ENCODE results near the gene MDFI.

The MDFI gene

DNA sequence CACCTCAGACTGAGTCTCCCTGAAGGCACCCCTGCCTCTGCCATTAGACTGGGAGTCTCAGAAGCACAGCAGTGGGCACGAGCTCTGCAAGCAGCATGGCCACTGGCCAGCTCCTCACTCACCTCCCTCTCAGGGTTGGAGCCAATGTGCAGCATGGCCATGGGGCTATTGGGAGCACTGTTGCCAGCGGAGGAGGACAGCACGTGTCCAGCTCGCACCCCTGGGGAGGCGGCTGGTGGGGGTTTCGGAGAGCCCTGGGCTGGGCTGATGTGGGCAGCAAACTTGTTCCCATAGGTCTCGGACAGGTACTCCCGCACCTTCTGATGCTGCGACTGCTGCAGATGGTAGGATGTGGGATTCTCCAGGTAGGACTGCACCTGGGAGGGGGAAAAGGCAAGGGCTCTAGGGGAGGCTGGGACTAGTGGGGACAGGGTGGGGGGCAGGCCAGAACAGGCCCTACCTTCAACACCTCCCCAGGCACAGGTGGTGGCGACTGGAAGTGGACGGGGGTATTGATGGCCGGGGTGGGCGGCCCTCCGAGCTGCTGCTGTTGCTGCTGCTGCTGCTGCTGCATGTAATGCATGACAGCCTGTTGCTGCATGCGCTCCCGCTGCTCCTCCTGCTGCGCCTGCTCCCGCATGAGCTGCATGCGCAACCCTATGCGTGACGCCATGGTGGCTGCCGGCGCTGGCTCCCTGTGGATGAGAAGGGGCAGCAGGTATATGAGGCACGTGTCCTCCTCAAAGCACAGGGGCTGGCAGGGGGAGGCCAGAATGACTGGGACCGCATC, 52.5 kb downstream of the MDFI start:
- no peak for DNase-seq

DNA sequence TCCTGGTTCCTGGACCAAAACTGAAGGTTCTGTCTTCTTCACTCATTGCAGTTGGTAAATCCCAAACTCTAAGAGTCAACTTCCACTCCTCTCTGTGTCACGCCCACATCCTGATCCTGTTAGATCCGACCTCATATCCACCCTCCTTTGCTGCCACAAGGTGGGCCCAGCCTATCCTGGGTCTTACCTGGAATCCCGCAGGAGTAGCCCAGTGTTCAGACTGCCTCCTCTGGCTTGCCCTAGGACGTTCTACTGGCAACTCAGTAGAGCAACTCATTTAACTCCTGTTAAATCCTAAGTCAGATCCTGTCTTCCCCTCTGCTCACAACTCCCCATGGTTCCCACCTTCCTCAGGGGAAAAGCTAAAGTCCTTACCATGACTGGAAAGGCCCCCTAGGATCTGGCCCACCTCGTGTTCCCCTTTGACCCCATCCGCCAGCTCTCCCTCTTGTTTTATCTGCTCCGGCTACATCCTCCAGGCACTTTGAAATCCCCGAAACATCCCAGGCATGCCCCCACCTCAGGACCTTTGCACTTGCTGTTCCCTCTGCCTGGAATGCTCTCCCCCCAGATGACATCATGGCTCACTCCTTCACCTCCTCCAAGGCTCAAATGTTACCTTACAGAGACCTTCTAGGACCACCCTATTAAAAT, 53.3 kb downstream of the MDFI start:
- no peak for DNase-seq

DNA sequence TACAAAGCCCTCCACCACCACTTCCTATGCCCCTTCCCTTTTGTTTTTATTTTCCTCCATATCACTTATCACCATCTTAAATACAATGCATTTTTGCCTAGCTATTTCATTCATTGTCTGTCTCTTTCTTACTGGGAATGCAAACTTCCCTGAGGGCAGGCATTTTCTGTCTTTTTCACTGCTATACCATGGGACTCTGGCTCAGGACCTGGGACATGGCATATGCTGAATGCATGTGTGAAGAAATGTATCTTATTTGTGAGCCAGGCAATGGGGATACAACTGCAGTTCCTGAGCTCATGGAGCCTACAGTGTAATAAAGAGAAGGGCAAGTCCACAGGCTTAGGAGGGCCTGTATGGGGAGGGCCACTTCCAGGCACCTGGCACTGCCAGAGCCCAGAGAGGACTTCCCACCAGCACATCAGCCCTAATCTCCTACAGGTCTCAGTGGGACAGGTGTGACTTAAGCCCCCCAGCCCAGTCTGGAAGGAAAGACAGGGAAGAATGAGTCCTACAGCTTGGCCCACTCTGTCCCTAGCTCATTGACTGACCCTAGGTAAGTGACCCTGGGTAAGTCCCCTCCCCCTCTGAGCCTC, 53.9 kb downstream of the MDFI start:
- no peak for DNase-seq

DNA sequence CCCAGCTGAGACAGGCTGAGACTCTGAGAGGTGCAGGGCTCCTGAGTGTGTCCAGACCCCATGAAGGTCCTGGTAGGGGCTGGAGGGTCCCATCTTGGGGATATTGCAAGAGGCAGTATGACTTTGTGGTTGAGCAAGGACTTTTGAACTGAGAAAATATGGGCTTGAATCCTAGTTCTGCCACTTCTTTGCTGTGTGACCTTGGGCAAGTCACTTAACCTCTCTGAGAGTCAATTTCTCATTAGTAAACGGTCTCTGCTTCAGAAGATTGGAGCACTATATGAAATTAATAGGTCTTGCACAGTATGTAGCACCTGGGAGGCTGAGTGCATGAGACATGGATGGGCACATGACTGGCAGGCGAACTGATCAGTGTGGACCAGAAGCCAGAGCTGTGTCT, 54.5 kb downstream of the MDFI start:
- no peak for DNase-seq

DNA sequence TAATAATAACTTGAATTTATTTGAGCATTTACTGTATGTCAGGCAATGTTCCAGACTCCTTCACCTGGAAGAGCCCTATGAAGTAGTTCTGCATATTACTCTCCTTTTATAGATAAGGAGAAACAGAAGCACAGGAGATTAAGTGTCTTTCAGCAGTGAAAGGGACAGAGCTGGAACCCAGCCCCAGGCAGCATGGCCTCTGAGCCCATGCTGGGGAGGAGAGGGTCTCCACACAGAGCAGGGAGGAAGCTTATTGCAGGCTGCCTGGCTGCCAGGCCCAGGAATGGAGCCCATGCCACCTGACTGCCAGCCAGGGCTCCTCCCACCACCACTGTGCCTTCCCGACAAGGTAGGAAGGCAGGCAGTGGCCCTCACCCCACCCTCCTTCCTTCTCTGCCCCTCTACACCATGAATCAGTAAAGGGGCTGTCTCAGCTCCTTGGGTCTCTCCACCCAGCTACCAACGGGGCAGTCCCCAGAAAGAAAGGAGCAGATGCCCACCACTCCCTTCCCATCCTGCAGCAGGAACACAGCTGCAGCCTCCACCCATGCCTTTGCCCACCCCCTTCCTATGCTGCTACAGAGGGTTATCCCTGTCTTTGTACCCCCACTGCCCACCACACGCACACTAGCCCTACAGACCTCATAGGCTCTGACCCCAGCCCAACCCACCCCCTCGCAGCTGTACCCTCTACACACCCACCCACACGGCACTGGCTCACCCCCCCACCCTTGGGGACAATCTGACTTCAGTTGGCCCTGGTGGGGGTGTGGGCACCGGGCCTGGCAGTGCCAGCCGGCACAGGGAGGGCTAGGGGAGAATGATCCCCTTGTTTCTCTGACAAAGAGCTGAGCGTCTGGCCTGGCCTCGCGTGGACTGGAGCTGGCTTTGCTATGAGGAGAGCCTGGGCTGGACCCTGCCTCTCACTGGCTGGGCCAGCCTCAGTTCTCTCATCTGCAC, 55.3 kb downstream of the MDFI start:
- DNase-seq, result no peak

DNA sequence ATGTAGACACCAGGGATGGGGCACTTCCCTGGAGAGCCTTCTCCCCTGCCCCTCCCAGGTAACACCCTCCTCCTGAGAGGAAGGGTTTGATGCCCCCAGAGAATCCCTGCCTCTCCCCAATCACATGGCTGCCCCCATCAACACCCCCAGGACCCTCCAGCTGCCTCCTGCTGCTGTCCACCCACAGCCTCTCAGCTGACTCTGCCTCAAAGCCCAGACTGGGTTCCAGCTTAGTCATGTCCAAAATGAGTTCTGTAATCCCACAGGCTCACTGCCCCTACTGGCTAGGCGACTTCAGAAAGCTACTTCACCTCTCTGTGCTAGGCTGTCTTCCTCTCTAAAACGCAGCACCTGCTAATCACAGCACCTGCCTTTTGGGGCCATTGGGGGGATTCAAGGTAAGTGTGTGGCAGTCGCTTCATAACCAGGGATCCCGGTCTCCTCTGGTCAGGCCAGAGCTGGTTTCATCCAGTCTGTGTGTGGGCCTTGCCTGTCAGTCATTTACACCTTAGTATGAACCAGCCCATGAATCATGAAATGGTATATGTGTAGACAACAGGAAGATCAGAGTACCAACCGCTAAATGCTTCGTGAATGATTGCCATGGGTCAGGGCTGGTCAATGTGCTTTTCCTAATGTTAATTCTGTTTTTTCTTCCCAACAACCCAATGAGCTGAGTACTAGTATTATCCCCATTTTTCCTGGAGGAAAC, 56.7 kb downstream of the MDFI start:
- DNase-seq, result no peak

DNA sequence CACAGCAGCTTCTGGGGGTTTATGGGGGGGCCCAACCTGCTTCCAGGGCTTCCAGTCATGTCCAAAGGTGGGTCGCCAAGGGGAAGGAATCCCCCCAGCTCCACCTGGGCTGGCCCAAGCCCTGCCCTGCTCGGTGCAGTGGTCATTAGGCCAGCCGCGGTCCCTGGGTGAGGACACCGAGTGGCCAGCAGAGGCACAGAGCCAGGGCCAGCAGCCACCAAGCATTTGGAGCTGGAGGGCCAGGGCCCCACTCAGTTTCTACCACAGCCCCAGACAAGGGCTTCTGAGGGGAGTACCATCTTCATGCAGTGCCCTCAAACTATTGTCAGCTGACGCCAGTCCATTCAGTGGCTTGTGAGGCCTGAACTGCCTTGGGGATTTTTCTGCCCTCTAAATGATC, 57.6 kb downstream of the MDFI start:
- no peak for DNase-seq

DNA sequence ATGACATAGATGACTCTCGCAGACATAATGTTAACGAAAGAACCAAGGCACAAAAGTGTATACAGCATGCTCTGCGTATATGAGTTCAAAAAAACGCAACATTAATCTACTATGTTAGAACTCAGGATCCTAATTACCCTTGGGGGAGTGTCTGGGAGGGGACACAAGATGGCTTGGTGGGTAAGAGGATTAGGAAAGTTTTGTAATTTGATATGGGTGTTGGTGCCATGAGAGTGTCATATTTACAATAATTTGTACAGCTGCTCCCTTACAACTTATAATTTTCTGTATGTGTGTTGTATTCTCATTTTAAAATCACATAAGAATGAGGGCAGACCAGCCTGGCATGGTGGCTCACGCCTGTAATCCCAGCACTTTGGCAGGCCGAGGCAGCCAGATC, 58.5 kb downstream of the MDFI start:
- no peak for DNase-seq

DNA sequence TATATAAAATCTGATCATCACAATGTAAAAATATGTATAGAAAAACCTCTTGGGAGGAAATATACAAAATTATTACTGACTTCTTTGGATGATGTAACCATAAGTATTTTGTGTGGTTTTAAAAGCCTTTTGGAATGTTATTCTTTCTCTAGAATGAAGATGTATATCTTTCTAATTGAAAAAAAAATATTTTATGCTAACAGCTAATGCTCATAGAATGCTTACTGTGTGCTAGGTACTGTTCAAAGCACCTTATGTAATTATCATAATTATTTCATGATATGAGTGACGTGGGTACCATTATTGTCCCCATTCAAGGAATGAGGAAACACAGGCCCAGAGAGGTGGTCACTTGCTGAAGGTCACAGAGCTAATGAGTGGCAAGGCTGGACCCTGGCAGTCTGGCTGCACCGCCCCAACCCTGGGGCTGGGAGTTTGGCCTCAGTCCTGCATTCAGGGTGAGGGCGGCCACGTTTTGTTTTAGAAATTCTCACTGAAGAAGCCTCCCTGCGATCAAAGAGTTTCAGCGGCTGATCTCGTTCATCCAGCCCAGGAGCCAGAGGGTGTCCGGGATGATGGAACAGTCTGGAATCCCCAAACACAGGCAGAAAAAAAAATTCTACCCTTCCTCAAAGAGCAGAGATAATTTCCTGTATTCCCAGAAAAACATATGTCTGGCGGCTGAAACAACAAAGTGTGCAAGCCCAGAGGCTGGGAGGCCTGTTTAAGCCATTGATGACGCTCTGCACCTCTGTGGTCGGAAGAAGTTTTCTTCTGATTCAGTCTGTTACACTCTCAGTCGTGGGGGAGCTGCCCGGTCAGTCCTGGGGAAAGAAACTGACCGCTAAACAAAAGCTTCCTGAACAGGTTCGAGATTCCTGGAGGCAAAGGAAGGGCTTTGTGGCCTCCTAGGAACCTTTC, 59.9 kb downstream of the MDFI start:
- no peak for DNase-seq

DNA sequence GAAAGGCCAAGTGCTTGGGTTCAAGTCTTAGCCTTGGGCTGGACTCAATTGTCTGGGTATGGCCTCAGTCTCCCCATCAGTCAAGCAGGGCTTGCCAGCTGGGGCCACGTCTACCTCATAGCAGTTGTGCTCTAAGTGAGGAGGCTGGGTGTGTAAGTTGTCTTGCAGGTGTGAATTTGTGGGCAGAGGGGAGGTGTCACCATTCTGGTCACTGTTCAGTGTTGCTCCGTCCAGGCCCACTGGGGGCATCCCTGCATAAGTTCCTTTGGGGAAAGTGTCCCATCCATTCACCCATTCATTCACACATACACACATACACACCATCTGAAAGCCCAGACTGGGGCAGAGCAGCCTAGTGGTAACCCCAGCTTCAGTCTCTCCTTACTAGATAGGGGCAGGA, 60.8 kb downstream of the MDFI start:
- DNase-seq, result no peak

DNA sequence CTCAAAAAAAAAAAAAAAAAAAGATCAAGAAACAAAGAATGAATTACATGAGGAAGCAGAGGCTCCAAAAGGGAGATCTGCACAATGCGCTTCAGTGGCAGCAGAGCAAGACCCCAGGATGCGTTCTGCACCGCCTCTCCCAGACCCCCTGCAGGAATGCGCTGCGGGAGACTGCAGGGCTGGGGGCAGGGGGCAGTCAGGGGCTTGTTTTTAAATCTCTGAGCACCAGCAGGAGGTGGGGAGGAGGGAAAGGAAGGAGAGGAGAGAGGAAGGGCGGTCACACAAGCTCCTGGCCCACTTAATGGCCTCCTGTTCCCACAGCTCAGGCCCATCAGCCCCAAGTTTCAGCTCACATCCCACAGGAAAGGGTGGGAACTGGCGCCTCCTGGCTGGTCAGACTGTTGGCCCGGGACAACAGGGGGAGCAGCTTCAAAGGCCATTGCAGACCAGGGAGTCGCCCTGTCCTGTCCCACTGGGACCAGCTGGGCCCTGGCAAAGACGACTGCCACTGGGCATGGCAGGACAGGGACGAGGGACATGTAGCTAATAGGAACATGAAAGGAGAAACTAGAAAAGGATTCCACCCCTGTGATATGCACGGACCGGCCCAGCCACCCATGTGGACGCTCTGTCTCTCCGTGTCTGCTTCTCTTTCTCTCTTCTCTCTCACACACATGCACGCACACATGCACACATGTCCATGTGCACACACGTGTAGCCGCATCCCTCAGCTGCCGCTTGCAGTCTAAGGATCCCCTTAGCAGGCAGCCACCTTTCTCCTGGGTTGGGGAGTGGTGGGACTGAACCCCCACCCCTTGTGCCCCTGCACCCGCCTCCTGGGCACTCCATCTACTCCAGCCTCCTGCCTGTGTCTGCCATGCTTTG, 62.4 kb downstream of the MDFI start:
- DNase-seq, result no peak

DNA sequence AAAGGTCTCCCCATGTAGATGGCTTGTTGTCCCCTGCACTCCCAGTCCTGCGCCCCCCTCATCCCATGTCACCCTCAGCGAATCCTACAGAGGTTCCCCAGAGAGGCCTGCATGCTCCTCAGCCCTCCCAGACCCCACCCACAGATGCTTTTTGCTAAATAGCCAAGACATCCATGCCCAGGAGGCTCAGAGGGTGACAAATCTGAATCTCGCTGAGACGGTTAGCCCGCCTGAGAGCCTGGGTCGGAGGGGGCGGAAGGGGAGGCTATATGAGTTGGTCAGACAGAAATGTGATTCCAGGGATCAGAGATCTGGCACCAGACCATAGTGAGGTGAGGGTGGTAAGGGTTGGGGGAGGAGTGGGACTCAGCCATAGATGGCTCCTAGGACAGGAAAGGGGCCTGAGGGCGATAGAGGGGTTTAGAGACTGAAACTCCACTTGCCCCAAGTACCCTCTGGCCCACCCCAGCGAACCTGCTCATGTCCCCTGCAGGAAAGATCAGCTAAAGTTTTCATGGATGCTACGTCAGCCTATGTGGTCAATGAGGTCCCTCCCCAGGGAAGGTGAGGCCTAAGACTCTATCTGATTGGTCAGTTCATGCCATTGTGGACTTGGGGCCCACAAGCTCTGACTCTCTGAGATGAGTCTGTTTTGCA, 63.9 kb downstream of the MDFI start:
- DNase-seq, result no peak

DNA sequence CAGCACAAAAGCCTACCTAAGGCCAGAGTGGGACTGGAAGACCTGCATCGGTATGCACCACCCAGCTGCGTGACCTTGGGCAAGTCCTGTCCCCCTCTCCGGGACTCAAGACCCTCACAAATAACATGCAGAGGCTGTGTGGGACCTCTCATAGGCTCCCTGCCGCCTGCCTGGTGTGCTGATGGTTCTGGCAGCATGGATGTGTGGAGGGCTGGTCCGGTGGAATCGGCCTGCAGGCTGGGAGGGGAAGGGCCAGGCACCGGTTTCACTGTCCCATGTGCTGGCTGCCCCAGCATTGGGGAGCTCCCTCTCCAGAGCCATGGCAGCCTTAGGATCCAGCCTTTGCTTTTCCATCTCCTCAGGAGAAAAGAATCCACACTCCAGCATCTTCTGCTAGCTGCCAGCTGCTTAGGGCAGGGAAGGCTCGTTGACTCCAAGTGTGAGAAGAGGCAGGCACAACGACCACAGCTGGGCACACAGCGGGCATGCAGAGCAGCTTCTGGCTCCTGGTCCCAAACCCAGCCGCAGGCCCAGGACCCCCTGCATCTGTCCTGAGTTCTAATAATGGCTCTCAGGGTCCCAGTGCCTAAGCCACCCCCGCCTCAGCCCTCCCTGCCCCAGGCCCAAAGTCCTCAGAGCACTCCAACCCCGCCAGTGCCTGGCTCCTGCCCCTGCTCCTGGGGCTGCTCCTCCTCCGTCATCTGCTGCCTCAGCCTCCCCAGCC, 64.7 kb downstream of the MDFI start:
- no peak for DNase-seq
